Effector memory CD4-positive, alpha-beta T cell (primary cell): Measurements from ENCODE around the gene BNIP3.

Source experiments
- DNase-seq, 3 donors: peaks; one replicate each; pipeline ENCODE4 v3.0.0-alpha.2; 2020
- H3K27ac ChIP-seq: 2 replicates; pipeline ENCODE4 v1.7.0; 2013; ENCODE audit warnings: mild to moderate bottlenecking, low read length, moderate library complexity; ENCODE audit not compliant: insufficient read depth, poor library complexity, severe bottlenecking
- H3K27me3 ChIP-seq: replicated peaks from 2 replicates; pipeline ENCODE4 v1.7.0; 2013; ENCODE audit warnings: mild to moderate bottlenecking, low read length; ENCODE audit not compliant: insufficient read depth, control insufficient read depth, poor library complexity, severe bottlenecking
- H3K36me3 ChIP-seq: 2 replicates; pipeline ENCODE4 v1.7.0; 2013; ENCODE audit warnings: mild to moderate bottlenecking, low read length, moderate library complexity; ENCODE audit not compliant: control insufficient read depth, insufficient read depth
- H3K4me1 ChIP-seq: 2 replicates; pipeline ENCODE4 v1.7.0; 2013; ENCODE audit warnings: low read length, mild to moderate bottlenecking; ENCODE audit not compliant: control insufficient read depth, insufficient read depth, poor library complexity, severe bottlenecking
- H3K4me3 ChIP-seq: 2 replicates; pipeline ENCODE4 v1.7.0; 2013; ENCODE audit warnings: low read length, low read depth, mild to moderate bottlenecking; ENCODE audit not compliant: insufficient read depth, poor library complexity, severe bottlenecking
- H3K9me3 ChIP-seq: 2 replicates; pipeline ENCODE4 v1.7.0; 2013; ENCODE audit warnings: mild to moderate bottlenecking, low read length, moderate library complexity; ENCODE audit not compliant: control insufficient read depth

The BNIP3 gene

DNA sequence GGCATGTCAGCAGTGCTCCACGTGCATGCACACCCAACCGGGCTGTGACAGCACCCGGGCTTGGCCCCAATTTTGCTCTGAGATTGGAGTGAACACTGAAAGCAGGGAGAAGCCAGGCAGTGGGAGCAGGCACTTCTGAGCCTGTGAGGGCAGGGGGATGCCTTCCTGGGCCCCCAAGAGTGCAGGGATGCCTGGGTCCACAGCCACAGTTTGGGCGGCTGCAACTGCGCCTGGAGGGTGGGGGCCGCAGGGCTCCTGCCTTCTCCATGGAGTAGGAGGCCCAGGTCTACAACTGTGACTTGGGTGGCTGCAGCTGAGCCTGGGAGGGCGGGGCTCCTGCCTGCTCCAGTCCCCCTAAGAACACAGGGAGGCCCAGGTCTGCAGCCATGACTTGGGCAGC, 37.6 kb upstream of the BNIP3 start:
- Histone ChIP-seq H3K36me3 (no peaks in the 10 kb centered on the region), H3K27me3 (no peaks in the 10 kb centered on the region), H3K4me1 (peaks cover 9% of the 10 kb centered on the region), H3K4me3 (no peak overlapping the region), H3K27ac (no peak overlapping the region), H3K9me3 (no peaks in the 10 kb centered on the region)
- no peak for DNase-seq

DNA sequence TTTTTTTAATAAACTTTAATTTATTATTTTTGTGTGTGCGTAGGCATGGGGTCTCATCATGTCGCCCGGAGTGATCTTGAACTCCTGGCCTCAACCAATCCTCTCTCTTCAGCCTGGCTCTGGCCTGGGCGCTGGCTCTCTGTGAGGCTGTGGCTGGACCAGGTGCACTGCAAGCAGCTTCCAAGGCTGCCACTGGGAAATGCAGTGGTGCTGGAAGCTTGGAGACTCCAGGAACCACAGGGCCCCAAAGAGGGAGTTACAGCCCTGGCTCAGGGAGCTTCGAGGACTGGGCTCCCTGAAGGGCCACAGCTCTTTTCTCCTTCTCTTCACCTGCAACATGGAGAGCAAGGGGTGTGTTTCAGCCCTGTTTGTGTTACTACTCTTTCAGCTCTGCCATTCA, 36.7 kb upstream of the BNIP3 start:
- Histone ChIP-seq H3K36me3 (no peaks in the 10 kb centered on the region), H3K4me3 (no peak overlapping the region), H3K4me1 (peaks cover 7% of the 10 kb centered on the region), H3K27me3 (no peaks in the 10 kb centered on the region), H3K9me3 (no peaks in the 10 kb centered on the region), H3K27ac (no peak overlapping the region)
- DNase-seq = no peak

DNA sequence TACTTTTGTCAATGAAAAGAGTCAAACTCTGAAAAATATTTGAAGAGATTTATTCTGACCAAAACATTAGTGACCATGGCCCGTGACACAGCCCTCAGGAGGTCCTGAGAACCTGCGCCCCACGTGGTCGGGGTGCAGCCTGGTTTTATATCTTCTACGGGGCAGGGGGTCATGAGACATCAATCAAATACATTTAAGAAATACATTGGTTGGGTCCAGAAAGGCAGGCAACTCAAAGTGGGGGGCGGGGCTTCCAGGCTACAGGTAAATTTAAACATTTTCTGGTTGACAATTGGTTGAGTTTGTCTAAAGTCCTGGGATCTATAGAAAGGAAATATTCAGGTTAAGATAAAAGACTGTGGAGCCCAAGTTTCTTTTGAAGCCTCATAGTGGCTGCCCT, 34.8 kb upstream of the BNIP3 start:
- H3K36me3 ChIP-seq = no peaks in the 10 kb centered on the region
- DNase-seq = no peak
- H3K9me3 ChIP-seq = no peaks in the 10 kb centered on the region
- H3K27ac ChIP-seq = no peak overlapping the region
- H3K27me3 ChIP-seq = no peaks in the 10 kb centered on the region
- no peaks in the 10 kb centered on the region for H3K4me1 ChIP-seq
- H3K4me3 ChIP-seq = no peak overlapping the region

DNA sequence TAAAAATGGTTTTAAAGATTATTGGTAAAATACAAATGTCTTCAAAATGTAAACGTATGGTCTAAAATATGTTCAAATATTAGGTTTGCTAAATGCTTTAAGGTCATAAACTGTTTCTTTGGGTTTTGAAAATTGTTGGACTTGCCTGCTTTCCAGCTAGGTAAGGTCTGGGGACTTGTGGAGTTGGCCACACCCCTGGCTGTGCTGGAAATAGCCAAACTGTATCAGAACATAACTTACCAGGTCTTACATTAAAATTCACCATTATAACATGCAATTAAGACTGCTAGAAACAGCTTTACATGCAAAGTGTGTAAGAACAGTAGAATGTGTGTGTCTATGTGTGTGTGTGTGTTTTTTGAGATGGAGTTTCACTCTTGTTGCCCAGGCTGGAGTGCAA, 29.7 kb upstream of the BNIP3 start:
- H3K9me3 ChIP-seq = no peaks in the 10 kb centered on the region
- no peak overlapping the region for H3K27ac ChIP-seq
- H3K27me3 ChIP-seq = no peaks in the 10 kb centered on the region
- DNase-seq = no peak
- H3K4me1 ChIP-seq = no peaks in the 10 kb centered on the region
- no peak overlapping the region for H3K4me3 ChIP-seq
- H3K36me3 ChIP-seq = no peaks in the 10 kb centered on the region

DNA sequence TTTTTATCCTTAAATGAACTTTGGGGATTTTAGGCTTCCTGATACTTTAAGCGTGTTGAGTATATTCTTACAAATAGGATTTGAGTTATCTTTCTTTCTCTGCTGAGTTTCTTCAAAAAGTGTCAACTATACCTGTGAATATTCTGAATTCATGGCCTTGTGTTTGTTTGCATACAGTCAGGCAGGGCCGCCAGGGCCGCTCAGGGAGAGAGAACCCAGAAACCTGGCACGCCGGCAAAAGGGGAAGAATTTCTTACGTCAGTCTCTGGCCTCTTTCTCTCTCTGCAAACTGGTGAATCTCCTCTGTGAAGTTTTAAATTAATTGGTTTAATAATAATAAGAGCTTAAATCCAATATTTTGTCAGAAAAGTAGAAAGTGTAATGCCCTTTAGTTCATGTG, 29.3 kb upstream of the BNIP3 start:
- no peaks in the 10 kb centered on the region for H3K4me1 ChIP-seq
- H3K27ac ChIP-seq = no peak overlapping the region
- H3K9me3 ChIP-seq = no peaks in the 10 kb centered on the region
- no peaks in the 10 kb centered on the region for H3K27me3 ChIP-seq
- no peaks in the 10 kb centered on the region for H3K36me3 ChIP-seq
- no peak for DNase-seq
- H3K4me3 ChIP-seq = no peak overlapping the region

DNA sequence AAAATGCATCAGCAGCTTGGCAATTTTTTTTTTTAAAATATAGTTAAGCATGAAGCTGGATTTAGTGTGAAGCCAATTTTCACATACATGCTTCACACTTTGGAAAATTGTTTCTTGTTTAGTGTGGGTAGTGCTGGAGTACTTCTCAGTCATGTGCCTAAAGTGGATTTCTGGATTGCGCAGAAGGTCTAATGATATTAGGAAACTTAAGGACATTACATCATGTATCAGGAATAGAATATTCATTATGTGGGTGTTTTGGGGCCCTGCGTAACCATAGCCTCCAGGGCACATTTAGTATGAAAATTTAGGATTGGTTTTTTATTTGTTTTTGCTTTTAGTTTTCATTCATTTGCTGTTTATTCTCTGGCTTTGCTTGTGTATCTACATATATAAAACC, 28.8 kb upstream of the BNIP3 start:
- Histone ChIP-seq H3K27ac (no peak overlapping the region), H3K27me3 (no peaks in the 10 kb centered on the region), H3K4me1 (no peaks in the 10 kb centered on the region), H3K36me3 (no peaks in the 10 kb centered on the region), H3K4me3 (no peak overlapping the region), H3K9me3 (no peaks in the 10 kb centered on the region)
- DNase-seq = no peak

DNA sequence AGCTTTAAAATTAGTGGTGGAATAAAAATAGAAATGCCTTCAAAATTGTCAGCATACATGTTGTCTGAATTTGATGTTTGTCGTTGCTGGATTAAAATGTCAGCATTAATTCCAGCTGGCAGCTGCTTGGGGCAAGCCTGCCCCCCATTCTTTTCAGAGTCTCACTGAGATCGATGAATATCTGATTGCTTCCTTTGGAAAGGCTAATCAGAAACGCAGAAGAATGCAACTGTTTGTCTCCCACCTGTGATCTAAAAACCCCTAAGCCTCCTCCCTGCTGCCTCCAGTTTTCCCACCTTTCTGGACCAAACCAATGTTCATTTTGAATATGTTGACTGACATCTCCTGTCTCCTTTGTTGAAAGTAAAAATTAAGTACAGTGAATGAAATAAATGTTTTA, 27.9 kb upstream of the BNIP3 start:
- H3K27me3 ChIP-seq = no peaks in the 10 kb centered on the region
- DNase-seq = no peak
- H3K4me3 ChIP-seq = no peak overlapping the region
- no peak overlapping the region for H3K27ac ChIP-seq
- no peaks in the 10 kb centered on the region for H3K36me3 ChIP-seq
- H3K9me3 ChIP-seq = no peaks in the 10 kb centered on the region
- no peaks in the 10 kb centered on the region for H3K4me1 ChIP-seq

DNA sequence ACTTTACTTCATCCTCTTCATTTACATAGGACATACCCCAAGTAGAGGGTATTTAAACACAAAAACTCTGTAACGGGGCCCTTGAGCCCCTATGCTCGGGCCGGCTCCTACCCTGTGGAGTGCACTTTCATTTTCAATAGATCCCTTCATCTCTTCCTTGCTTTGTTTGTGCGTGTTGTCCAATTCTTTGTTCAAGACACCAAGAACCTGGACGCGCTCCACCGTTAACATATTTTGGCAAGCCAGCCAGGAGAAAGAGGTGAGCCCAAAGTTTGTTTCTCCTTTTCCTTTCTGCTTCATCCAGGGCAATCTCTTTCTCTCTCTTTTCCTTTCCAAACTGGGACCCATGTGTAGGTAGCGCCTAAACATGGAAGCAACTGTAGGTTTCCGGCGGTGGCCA, 26.0 kb upstream of the BNIP3 start:
- DNase-seq = no peak
- Histone ChIP-seq H3K9me3 (no peaks in the 10 kb centered on the region), H3K4me3 (no peak overlapping the region), H3K4me1 (no peaks in the 10 kb centered on the region), H3K36me3 (no peaks in the 10 kb centered on the region), H3K27ac (no peak overlapping the region), H3K27me3 (no peaks in the 10 kb centered on the region)

DNA sequence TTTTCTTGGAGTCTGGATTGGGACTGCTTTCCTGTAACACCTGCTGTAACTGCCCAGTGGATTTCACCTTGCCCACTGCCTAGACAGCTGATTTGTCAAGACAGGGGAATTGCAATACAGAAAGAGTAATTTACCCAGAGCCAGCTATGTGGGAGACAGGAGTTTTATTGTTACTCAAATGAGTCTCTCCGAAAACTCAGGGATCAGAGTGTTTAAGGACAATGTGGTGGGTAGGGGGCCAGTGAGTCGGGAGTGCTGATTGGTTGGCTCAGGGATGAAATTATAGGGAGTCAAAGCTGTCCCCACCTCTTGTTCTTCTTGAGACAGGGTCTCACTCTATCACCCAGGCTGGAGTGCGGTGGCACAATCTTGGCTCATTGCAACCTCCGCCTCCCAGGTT, 25.2 kb upstream of the BNIP3 start:
- H3K4me3 ChIP-seq = no peak overlapping the region
- H3K36me3 ChIP-seq = no peaks in the 10 kb centered on the region
- no peaks in the 10 kb centered on the region for H3K9me3 ChIP-seq
- H3K27ac ChIP-seq = no peak overlapping the region
- no peaks in the 10 kb centered on the region for H3K27me3 ChIP-seq
- no peak for DNase-seq
- no peaks in the 10 kb centered on the region for H3K4me1 ChIP-seq

DNA sequence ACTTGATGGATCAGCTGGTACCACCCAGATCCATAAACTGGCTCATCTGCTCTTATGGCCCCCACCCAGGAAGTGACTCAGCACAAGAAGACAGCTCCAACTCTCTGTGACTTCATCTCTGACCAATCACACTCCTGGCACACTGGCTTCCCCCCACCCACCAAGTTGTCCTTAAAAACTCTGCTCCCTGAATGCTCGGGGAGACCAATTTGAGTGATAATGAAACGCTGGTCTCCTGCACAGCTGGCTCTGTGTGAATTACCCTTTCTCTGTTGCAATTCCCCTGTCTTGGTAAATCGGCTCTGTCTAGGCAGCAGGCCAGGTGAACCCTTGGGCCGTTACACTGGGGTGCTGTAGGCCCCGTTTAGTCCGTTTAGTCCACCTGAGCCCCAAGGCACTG, 23.4 kb upstream of the BNIP3 start:
- no peaks in the 10 kb centered on the region for H3K9me3 ChIP-seq
- no peak for DNase-seq
- no peak overlapping the region for H3K27ac ChIP-seq
- H3K4me3 ChIP-seq = no peak overlapping the region
- no peaks in the 10 kb centered on the region for H3K4me1 ChIP-seq
- H3K27me3 ChIP-seq = no peaks in the 10 kb centered on the region
- H3K36me3 ChIP-seq = no peaks in the 10 kb centered on the region

DNA sequence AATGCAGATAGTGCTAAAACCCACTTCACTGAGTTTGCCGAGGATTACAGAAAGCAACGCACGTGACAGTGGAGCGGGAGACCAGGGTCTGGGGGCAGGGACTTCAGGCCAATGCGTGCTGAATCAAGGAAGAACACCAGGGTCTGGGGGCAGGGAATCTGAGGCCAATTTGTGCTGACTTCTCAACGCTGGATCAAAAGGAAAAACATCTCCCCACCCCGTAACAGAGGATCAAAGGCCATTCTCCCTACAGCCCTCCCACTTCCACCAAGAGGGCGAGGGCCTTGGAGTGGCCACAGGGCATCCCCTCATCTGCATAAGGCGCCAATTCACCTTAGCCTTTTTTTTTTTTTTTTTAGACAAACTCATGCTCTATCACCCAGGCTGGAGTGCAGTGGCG, 22.3 kb upstream of the BNIP3 start:
- H3K9me3 ChIP-seq = no peaks in the 10 kb centered on the region
- H3K4me1 ChIP-seq = no peaks in the 10 kb centered on the region
- no peak for DNase-seq
- H3K4me3 ChIP-seq = no peak overlapping the region
- H3K27ac ChIP-seq = no peak overlapping the region
- no peaks in the 10 kb centered on the region for H3K27me3 ChIP-seq
- no peaks in the 10 kb centered on the region for H3K36me3 ChIP-seq
